Calu3 (cell line): ENCODE measurements around the gene IMMP2L. TPM values are rescaled to one million over a fixed set of nuclear protein-coding genes. Genes with fewer than 3 reads are reported as not detected.

ENCODE experiments used
- BruUV-seq: library from RNA; stranded (reverse); fragments of 400-500 nt; replicated peaks from 2 replicates; lab custom pipeline; 2021; lab: Mats Ljungman, UMichigan
- CTCF ChIA-PET: fragments of 300-600 bp; sonication (Branson Sonifier 250); formaldehyde crosslinking; loops from one replicate; lab custom pipeline; 2022; ENCODE audit warnings: antibody characterized with exemption; lab: Charles Lee
- DNase-seq: peaks from one replicate; pipeline ENCODE4 v3.0.0; 2022
- H3K27ac Mint-ChIP-seq: one replicate; pipeline ENCODE4 v1.8.0; 2022; ENCODE audit warnings: mixed read lengths; ENCODE audit not compliant: unreplicated experiment
- H3K27me3 Mint-ChIP-seq: one replicate; pipeline ENCODE4 v1.8.0; 2022; ENCODE audit warnings: mixed read lengths; ENCODE audit not compliant: unreplicated experiment
- H3K36me3 Mint-ChIP-seq: one replicate; pipeline ENCODE4 v1.8.0; 2022; ENCODE audit warnings: mild to moderate bottlenecking, moderate library complexity, mixed read lengths; ENCODE audit not compliant: insufficient read depth, unreplicated experiment
- H3K4me1 Mint-ChIP-seq: one replicate; pipeline ENCODE4 v1.8.0; 2022; ENCODE audit warnings: mild to moderate bottlenecking, low read depth, mixed read lengths; ENCODE audit not compliant: unreplicated experiment
- H3K4me3 Mint-ChIP-seq: one replicate; pipeline ENCODE4 v1.8.0; 2022; ENCODE audit warnings: mild to moderate bottlenecking, low read depth, moderate library complexity, mixed read lengths; ENCODE audit not compliant: unreplicated experiment
- H3K9me3 Mint-ChIP-seq: one replicate; pipeline ENCODE4 v1.8.0; 2022; ENCODE audit warnings: low read depth, mixed read lengths; ENCODE audit not compliant: unreplicated experiment
- CTCF ChIP-seq: fragments of 200-600 bp; IDR thresholded peaks from one replicate; pipeline ENCODE4 v1.8.0; 2022; ENCODE audit warnings: antibody characterized with exemption; ENCODE audit not compliant: unreplicated experiment
- intact Hi-C: fragments of 100-400 bp; cut with micrococcal nuclease; formaldehyde crosslinking; loops from one replicate; pipeline ENCODE4 v1.10.0; 2022; ENCODE audit not compliant: unreplicated experiment
- total RNA-seq: library from RNA; stranded (reverse); gene quantifications from 2 replicates; pipeline ENCODE4 v1.2.3, GENCODE V29; 2022

Gene IMMP2L
- total RNA-seq, 1 experiment from 2014 or later, result 28.6 TPM

GRCh38 chr7:110856704-110857103 is 705.6 kb downstream of the IMMP2L start:
- no peak overlapping the region for H3K4me3 Mint-ChIP-seq
- BruUV-seq, result no TSS peak
- CTCF ChIA-PET, result no interaction called here
- no peak for DNase-seq
- no peaks in the 10 kb centered on the region for H3K4me1 Mint-ChIP-seq
- H3K36me3 Mint-ChIP-seq, result no peaks in the 10 kb centered on the region
- TF ChIP-seq CTCF, result no peak
- H3K27me3 Mint-ChIP-seq, result no peaks in the 10 kb centered on the region
- H3K9me3 Mint-ChIP-seq, result no peaks in the 10 kb centered on the region
- no peak overlapping the region for H3K27ac Mint-ChIP-seq
- intact Hi-C loops, result no loop called here

GRCh38 chr7:110854651-110855050 is 707.6 kb downstream of the IMMP2L start:
- Mint-ChIP-seq H3K27ac (no peak overlapping the region), H3K4me3 (no peak overlapping the region), H3K27me3 (no peaks in the 10 kb centered on the region), H3K9me3 (no peaks in the 10 kb centered on the region), H3K36me3 (no peaks in the 10 kb centered on the region), H3K4me1 (no peaks in the 10 kb centered on the region)
- TF ChIP-seq CTCF, result no peak
- no peak for DNase-seq
- intact Hi-C loops, result no loop called here
- BruUV-seq, result no TSS peak
- CTCF ChIA-PET, result no interaction called here

- H3K9me3 Mint-ChIP-seq, result no peaks in the 10 kb centered on the region
- no peaks in the 10 kb centered on the region for H3K36me3 Mint-ChIP-seq
- H3K27ac Mint-ChIP-seq, result no peak overlapping the region
- BruUV-seq, result no TSS peak
- intact Hi-C loops, result no loop called here
- CTCF ChIA-PET, result no interaction called here
- H3K4me3 Mint-ChIP-seq, result no peak overlapping the region
- TF ChIP-seq CTCF, result no peak
- DNase-seq, result no peak
- no peaks in the 10 kb centered on the region for H3K4me1 Mint-ChIP-seq
- no peaks in the 10 kb centered on the region for H3K27me3 Mint-ChIP-seq
Observed at GRCh38 chr7:110854166-110854565, 708.1 kb downstream of the IMMP2L start.

GRCh38 chr7:110853263-110853662 is 709.0 kb downstream of the IMMP2L start:
- Mint-ChIP-seq H3K36me3 (no peaks in the 10 kb centered on the region), H3K9me3 (no peaks in the 10 kb centered on the region), H3K27me3 (no peaks in the 10 kb centered on the region), H3K4me3 (no peak overlapping the region), H3K4me1 (no peaks in the 10 kb centered on the region), H3K27ac (no peak overlapping the region)
- DNase-seq, result no peak
- intact Hi-C loops, result no loop called here
- CTCF ChIA-PET, result no interaction called here
- TF ChIP-seq CTCF, result no peak
- no TSS peak for BruUV-seq
